HG02938 (cell line): Measurements from ENCODE around the gene RAB37.
A peak's percentile ranks its signal among the peaks of the same experiment; 100 is the strongest.

ENCODE experiments used
- ATAC-seq: cut with Tn5 transposase; IDR thresholded peaks from one replicate; pipeline ENCODE4 v1.9.1; 2021; ENCODE audit warnings: mild to moderate bottlenecking, moderate library complexity; ENCODE audit not compliant: unreplicated experiment

The RAB37 gene

DNA sequence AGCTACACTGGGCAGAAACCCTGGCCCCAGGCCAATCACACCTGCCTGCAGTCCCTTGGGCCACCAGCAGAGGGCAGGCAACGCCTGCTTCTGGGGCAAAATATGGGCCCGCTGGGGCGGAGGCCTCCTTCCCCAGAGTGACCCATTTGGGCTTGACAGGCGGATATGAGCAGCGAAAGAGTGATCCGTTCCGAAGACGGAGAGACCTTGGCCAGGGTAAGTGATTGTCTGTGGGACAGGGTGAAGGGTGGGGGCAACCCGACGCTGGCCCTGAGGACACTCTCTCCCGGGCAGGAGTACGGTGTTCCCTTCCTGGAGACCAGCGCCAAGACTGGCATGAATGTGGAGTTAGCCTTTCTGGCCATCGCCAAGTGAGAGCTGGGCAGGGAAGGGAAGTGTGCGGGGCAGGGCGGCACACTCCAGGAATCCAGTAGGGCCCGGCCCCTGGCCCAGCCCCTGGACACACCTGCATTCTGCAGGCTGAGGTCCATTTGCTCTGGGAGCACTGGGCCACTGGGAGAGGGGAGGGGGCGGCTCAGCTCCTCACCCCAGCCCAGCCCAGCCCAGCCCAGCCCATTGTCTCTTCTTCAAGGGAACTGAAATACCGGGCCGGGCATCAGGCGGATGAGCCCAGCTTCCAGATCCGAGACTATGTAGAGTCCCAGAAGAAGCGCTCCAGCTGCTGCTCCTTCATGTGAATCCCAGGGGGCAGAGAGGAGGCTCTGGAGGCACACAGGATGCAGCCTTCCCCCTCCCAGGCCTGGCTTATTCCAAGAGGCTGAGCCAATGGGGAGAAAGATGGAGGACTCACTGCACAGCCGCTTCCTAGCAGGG, 7.9 kb downstream of the RAB37 start:
- ATAC-seq, result no peak

DNA sequence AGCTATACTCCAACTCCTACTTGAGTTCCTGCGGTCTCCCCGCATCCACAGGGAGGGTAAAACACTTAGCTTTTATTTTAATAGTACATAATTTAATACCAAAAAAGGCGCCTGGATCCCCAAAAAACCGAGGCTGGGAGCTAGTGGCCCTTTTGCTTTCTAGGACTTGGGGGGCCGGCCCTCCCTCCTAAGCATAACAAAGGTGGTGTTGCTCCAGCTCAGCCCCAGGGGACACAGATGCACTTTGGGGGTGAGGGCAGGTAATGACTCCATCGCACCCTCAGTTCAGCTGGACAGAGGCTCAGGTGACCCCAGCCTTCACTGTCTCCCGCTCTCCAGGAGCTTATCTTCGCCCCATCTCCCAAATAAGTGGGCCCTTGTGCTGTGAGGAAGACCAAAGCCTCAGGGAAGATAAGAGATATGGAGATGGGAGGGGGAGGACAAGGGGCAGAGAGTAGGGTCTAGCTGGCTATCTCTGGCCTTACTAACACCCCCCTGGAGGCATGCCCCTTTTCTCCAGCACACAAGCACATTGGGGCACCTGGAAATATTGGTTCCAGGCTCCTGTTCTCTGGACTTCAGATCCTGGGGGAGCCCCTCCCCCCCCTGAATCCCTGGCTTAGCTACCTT, 8.6 kb downstream of the RAB37 start:
- ATAC-seq, result no peak

DNA sequence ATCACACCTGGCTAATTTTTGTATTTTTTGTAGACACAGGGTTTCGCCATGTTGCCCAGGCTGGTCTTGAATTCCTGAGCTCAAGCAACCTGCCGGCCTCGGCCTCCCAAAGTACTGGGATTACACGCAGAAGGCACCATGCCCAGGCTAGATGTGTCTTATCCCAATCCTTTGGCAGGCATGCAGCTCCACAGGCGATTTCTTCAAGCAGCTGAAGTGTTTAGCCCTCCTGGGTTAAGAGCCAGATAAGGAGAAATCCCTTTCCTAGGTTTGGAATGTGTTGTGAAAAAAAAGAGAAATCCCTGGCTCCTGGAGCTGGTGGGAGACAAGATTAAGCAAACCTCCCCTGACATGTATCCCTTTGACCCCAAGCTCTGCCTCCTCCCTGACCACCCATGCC, 9.3 kb downstream of the RAB37 start:
- no peak for ATAC-seq

DNA sequence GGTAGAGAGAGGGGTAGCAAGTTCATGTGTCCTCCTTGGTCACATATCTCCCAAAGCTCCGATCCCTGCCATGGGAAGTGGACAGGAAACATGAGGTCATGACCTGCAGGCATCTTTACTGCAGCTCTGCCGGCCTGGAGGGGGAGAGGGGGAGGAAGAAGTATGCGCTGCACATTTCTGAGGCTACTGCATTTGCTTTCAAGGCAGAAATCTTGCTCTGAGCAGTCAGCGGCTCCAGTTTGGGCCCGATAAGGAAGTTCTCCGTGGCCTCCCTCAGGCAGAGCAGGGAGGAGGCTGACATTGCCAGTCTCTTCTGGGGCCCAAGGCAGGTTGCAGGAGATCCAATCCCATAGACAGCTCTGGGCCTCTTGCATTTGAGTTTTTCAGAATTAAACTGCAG, 9.9 kb downstream of the RAB37 start:
- no peak for ATAC-seq

DNA sequence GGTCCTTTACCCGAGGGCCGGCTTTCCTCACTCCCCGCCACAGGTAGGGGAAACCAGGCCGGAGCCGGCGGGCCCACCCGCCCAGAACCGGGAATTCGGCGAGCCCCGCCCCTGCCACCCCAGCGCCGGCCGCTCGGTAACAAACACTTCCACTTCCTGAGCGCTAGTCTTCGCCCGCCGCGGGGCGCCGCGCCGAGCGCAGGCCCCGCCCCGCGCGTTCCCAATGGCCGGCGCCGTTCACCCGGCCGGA, 11.1 kb downstream of the RAB37 start:
- ATAC-seq, result peak; percentile 72

DNA sequence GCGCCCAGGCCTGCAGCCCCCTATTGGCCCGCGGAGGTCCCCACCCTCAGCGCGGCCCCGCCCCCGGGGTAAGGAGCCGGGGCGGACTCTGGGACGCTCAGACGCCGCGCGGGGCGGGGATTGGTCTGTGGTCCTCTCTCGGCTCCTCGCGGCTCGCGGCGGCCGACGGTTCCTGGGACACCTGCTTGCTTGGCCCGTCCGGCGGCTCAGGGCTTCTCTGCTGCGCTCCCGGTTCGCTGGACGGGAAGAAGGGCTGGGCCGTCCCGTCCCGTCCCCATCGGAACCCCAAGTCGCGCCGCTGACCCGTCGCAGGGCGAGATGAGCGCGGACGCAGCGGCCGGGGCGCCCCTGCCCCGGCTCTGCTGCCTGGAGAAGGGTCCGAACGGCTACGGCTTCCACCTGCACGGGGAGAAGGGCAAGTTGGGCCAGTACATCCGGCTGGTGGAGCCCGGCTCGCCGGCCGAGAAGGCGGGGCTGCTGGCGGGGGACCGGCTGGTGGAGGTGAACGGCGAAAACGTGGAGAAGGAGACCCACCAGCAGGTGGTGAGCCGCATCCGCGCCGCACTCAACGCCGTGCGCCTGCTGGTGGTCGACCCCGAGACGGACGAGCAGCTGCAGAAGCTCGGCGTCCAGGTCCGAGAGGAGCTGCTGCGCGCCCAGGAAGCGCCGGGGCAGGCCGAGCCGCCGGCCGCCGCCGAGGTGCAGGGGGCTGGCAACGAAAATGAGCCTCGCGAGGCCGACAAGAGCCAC, 11.6 kb downstream of the RAB37 start, which contains the start of gene NHERF1:
Gene NHERF1, plus strand, starts transcription at position 100 of the 750 bp plus-strand sequence. Its CDS starts 219 bp downstream, at position 319.
- ATAC-seq, result peak; percentile 72

DNA sequence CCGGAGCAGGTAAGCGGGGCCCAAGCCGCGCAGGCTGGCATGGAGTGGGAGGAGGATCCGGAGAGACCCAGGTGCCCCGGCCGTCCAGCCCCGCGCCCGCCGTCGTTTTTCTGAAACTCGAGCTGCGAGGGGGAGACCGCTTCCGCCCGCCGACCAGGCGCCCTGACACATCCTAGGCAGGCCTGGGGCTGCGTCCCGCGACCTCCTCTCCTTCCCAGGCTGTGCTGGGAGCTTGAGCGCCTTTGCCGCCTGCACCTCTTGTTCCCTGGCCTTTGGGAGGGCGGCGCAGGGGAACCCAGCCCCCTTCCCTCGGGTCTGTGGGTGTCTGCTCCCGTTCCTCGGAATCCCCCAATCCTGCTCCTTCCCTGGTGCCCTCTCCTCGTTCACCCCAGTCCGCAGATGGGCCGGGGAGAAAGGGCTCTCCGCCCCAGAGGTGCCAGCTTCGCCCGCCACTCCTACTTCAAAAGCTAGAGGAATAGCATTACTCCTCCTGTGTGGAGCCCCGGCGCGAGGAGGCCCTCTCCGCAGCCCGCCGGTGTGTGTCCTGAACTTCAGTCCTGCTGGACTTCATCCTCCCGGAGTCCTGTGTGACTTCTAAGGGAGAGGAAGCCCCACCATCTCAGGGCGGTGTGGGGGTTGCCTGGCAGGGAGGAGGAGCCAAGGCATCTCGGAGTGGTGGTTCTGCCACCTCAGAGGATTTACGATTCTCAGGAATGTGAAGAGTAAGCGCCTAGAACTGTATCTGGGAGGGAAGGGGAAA, 12.4 kb downstream of the RAB37 start:
- no peak for ATAC-seq

DNA sequence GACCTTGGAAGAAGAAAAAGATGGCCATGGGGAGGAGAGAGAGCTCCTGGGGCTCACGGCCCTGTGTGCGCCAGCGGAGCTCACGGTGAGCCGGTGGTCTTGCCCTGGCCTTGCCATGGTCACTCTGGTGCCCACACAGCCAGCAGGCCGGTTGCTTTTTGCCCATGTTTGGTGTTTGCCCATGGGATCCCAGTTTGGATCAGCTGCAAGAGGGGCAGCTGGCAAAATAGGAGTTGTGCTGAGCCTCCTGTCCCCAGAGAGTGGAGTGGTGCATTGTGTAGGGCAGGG, 12.9 kb downstream of the RAB37 start:
- ATAC-seq, result no peak

DNA sequence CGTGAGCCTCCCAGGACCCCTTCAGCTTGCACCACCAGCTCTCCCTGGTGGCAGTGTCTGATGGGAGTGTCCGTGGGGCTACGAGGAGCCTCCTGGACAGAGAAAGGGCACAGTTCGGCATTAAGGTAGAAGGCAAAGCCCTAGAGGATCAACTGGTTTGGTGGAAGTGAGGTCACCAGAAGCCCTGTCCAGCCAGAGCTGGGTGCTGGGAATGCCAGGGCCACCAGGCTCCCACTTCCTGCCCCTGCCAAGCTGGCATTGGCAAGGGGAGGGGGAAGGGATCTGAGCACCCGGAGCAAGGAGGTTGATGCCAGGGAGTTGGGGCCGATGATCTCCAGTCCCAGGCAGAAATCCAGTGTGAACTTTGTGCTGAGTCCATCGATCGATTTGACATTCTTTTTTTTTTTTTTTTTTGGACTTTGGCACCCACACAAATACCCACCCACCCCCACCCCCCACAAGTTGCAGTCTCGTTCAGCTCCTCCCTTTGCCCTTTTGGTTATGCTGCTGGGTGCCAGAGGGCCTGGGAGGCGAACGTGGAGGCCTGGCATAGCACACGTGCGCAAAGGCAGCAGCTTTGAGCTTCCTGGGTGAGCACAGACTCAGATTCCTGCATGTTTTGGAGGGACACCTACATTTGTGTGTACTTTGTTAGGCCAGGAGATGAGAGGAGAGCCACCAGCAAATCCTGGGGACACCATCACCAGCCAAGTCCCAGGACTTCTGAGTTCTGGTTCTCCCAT, 13.4 kb downstream of the RAB37 start:
- ATAC-seq, result no peak

DNA sequence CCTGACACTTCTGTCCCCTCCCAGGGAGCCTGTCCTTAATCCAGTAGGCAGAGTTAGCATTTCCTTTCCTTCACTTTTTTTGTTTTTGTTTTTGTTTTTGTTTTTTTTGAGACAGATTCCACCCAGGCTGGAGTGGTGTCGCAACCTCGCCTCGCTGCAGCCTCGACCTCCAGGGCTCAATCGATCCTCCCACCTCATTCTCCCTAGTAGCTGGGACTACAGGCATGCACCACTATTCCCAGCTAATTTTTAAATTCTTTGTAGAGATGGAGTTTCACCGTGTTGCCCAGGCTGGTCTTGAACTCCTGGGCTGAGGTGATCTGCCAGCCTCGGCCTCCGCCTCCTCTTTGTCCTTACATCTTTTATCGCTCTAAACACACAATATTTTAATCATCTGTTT, 15.4 kb downstream of the RAB37 start:
- no peak for ATAC-seq

DNA sequence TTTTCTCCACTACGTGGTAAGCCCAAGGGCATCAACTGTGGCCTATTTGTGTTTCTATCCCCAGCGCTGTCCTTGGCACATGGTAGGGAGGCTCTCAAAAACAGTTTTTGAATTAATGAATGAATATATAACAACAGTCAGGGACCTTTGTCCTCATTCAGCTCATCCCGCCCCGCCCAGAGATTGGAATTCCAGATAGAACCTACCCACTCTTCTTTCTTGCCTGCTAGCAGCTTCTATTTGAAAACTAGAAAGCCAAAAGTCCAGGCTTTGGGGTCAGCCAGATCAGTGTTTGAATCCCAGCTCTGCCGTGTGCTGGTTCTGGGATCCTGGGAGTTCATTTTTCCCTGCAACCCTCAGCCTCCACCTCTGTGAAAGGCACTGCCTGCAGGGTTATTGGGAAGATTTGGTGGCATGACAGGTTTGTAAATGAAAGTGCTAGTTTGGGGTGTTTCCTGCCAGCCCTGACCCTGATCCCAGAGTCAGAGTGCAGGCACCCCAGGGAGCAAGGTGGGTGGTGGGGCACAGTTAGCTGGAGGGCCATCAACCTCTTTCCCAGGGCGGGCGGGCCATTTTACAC, 15.9 kb downstream of the RAB37 start:
- ATAC-seq, result no peak

DNA sequence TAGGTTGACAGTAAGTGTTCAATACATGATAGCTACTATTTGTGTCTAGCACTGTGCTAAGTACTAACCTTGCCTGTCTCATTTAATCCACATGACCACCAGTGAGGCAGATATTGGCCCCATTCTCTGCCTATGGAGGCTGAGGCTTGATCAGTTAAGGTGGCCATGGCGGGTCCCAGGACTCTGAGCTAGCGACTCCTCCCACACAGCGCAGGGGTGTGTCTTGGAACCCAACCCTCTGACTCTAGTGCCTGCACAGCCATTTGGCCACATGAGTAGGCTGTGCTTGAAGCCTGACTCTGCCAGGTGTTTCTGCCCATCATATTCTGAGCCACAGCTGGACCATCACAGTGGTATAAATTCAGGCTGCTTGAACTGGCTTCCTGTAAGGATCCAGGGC, 17.8 kb downstream of the RAB37 start:
- no peak for ATAC-seq

DNA sequence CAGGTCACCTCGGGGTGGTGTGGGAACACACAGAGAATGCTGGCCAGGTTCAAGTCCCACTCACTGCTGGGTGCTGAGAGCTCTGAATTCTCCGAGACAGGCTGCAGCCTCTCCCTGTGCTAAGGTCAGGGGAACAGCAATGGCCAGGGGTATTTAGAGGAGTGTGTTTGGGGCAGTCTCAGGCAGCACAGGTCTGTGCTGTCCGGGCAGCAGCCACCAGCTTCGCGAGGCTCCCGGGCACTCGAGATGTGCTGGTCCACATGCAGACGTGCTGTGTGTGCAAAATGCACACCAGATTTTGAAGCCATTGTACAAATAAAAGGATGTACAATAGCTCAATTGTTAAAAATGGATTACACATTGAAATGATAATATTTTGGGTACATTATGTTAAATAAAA, 18.5 kb downstream of the RAB37 start:
- no peak for ATAC-seq

DNA sequence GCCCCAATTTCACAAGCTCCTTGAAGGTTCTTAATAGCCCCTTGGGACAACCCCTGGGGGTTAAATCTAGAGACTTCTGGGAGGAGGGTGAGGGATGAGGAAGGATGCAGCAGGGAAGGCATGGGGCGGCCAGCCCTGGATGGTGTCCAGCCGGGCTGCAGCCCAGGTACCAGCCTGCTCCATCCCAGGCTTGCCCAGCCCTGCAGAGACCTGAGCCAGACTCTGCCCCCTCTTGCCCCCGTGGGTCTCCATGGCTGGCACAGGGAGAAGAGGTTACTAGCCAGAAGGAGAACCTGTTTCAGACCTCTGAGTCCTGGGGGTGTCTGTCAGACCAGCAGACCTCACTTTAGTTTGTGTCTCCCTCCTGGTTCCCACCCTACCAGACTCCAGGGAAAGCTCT, 19.8 kb downstream of the RAB37 start:
- no peak for ATAC-seq

DNA sequence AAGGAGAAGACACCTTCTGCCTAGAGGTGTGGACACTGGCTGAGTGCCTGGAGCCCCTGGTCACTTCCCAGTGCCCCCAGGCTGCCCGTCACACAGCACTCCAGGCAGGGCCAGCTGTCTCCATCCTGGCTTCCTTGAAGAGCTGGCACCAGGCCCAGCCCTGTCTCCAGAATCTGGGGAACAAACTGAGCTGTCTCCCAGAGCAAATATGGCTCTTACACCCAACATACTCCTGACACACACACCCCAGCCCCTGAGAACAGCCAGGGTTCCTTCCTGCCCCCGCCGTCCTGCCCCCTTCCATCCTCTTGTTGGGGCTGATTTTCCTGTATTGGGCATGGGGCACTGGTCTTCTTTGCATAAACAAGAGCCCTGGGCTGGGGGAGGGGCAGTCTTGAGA, 20.4 kb downstream of the RAB37 start:
- ATAC-seq, result no peak

DNA sequence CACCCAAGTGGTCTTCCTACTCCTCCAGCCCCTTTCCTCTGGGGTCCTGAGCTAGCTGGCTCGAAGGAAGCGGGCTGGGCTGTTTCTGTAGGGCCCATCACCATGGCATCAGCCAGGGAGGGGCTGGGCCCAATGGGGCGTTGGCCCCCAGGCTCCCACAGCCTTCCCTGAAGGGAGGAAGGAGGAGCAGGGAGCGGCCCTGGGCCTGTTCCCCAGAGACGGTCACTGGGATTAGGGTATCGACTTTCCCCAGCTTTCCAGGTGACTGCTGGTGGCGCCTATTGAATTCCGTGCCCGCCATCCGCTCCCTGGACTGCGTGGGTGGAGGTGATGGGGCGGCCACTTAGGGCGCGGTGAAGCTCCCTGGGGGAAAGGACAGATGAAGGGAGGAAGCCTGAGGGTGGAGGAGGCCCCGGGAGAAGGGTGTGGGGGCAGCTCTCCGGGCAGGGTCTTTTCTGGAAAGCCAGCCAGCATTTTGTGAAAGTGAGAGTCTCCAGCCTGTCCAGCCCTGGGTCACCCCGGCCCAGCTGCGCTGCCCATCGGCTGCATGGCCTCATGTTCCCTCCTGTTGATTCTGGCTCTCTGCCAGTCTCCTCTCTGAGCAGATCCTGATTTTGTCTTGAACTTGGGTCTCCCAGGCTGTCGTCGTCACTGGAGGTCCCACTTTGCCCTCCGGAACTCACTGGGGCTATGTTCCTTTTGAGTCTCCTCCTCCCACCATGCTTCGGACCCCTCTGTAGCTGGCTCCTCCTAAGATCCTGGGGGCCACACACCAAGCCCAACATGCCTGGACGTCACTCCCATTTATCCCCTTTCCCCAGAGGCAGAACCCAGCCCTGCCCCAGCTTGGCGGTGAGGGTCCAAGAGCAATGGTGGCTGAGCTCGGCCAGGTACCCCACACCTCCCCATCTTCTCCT, 21.1 kb downstream of the RAB37 start:
- no peak for ATAC-seq

DNA sequence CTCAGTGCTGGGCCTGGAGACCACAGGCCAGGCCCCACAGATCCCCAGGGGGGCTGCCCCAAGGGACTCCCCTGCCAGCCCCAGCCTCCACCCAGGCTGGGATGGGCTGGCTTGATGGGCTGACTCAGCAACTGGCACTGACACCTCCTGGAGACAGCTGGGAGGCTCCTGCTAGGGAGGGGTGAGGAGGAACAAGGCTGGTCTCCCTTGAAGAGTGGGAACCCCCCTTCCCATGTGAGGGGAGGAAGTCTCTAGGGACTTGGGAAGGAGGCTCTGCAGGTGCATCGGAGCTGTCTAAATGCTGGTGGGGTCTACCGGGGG, 21.8 kb downstream of the RAB37 start:
- no peak for ATAC-seq

DNA sequence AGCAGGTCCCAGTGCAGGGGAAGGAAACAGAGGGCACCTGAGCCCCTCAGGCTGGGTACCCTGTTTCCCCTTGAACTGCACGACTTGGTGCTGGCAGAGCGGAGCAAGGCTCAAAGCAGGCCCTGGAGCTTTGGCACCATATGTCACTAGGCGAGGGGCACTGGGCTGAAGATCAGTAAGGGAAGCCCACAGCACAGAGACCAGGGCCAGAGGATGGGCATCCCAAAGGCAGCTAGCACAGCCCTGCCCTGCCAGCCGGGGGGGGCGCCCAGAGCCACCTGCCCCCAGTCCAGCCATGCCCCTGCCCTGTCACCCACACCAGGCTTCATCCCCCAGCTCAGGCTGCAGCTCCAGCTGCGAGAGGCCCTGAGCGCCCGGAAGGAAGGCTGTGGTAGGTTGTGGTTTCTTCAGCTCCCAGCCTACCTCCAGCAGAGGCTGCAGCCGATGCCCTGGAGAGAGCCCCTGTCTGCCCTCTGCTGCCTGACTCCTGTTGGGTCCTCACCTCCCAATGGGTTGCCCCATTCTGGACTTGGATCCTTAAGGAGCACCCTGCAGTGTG, 22.3 kb downstream of the RAB37 start:
- no peak for ATAC-seq

DNA sequence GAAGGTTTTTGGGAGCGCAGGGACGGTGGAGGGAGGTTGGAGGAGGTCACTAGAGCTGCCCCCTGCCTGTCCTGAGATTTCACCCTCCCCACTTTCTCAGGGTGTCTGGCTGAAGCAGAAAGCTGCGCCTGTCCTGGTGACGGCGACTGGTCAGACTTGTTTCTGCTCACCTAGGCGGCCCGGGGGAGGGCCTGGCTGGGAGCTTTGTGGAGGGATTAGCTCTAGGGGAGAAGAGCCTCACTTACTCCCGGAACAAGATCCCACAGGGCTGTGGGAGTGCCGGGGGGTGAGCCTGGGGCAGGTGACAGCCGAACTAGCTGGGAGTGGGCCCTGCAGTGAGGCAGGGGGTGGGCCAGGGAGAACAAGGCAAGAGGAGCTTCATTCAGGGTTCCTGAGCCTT, 22.9 kb downstream of the RAB37 start:
- no peak for ATAC-seq
